Suprapubic skin (tissue), 4 donors: Measurements from ENCODE around the gene CKS1B. TPM values are rescaled to one million over a fixed set of nuclear protein-coding genes. Genes with fewer than 3 reads are reported as not detected.

ENCODE experiments used
- DNase-seq, 2 donors: peaks; one replicate each; pipeline ENCODE4 v3.0.0-alpha.2; 2019; ENCODE audit warnings: low spot score in 2 of 2
- H3K27ac ChIP-seq: fragments of 200-600 bp; sonication (generic); one replicate; pipeline ENCODE4 v1.5.1; 2019
- H3K27me3 ChIP-seq: fragments of 200-600 bp; sonication (generic); one replicate; pipeline ENCODE4 v1.5.1; 2019
- H3K36me3 ChIP-seq: fragments of 200-600 bp; sonication (generic); one replicate; pipeline ENCODE4 v1.5.1; 2019
- H3K4me1 ChIP-seq: fragments of 200-600 bp; sonication (generic); one replicate; pipeline ENCODE4 v1.5.1; 2019
- H3K4me3 ChIP-seq: fragments of 200-600 bp; sonication (generic); one replicate; pipeline ENCODE4 v1.5.1; 2019; ENCODE audit warnings: mild to moderate bottlenecking
- H3K9me3 ChIP-seq: fragments of 200-600 bp; sonication (generic); one replicate; pipeline ENCODE4 v1.5.1; 2019
- EP300 ChIP-seq: sonication (generic); formaldehyde crosslinking; IDR thresholded peaks from one replicate; pipeline ENCODE4 v1.6.1; 2017; ENCODE audit warnings: antibody characterized with exemption
- POLR2A ChIP-seq, 2 donors: fragments of 450-650 bp; IDR thresholded peaks; one replicate each; pipeline ENCODE4 v1.6.1; 2017; ENCODE audit warnings: antibody characterized with exemption in 2 of 2, mild to moderate bottlenecking in 2 of 2, moderate library complexity in 2 of 2
- POLR2AphosphoS5 ChIP-seq, 3 donors: sonication (generic); formaldehyde crosslinking; IDR thresholded peaks; one replicate each; pipeline ENCODE4 v1.6.1; 2017; ENCODE audit warnings: antibody characterized with exemption in 3 of 3
- WGBS: methylation state at CpG from one replicate; pipeline ENCODE4 v1.1.5; 2018; 5-methylcytosine and 5-hydroxymethylcytosine counted together
- total RNA-seq, 4 donors: library from RNA; depleted of rRNA; stranded (reverse); fragments of >200 nt; gene quantifications; one replicate each; pipeline ENCODE4 v1.1.0, GENCODE V29; 2016
- TF ChIP-seq, protein P1 (sequence below), 2 donors: fragments of 200-600 bp in 1 of 2; fragments of 450-650 bp in 1 of 2; sonication (generic) in 1 of 2; IDR thresholded peaks; one replicate each; pipeline ENCODE4 v1.5.1; 2016 to 2019; ENCODE audit warnings: antibody characterized with exemption in 2 of 2, mild to moderate bottlenecking in 1 of 2, moderate library complexity in 1 of 2

CKS1B gene
- total RNA-seq, 4 donors from 2014 or later: 37.8 to 55.4 (median 49.7) TPM

DNA sequence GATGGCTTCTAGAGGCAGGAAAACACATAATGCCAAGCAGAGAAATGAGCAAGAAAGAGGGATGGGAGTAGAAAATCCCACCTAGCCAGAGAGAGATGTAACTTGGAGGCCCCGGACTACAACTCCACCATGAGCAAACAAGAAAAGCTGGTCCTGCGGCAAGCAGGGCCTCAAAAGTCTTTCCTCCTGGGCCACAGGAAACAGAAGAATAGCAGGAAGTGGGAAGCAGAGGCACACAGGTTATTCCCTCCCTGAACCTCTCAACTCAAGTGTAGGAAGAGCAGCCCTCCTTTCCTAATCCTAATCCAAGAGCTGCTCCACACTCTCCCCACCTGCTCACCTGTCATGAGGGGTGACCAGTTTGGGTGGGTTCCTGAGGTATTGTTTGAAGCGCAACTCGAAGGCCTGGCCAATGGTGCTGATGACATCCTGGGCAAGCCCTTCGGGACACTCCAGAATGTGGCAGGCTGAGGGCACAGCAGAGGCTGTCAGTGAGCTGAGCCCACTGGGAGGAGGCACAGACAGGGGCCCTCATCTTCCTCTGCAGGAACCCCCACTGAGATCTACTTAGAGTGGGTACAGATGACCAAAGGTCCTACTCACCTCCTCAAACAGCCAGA lies 7.0 kb upstream of the CKS1B start:
- H3K4me3 ChIP-seq: no peak overlapping the region
- H3K4me1 ChIP-seq: peaks cover 60% of the 10 kb centered on the region

DNA sequence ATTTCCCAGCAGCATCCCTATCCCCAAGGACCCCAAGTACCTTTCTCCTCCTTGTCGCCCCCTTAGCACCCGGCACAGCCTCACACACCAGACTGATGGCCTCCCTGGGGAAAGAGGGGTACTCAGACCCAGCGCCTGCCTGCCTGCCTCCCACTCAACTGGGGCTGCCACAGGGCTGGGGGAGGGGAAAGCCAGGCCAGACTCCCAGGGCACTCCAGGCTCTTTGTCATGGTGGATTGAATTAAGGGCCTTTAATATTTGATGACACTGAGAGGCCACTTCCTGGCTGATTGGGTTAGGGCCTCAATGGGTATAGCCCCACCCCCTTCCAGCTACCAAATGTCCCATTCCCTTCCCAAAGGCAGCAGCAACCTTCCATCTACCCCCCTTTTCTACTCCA lies 5.8 kb upstream of the CKS1B start:
- Histone ChIP-seq H3K36me3 (peaks cover 51% of the 10 kb centered on the region), H3K4me1 (peaks cover 59% of the 10 kb centered on the region), H3K27ac (peak overlapping the region; percentile 16), H3K9me3 (no peaks in the 10 kb centered on the region), H3K27me3 (no peaks in the 10 kb centered on the region), H3K4me3 (peak overlapping the region; percentile 46)
- no peak for TF ChIP-seq POLR2A (IDR thresholded peaks at IDR 0.05)
- no peak for TF ChIP-seq POLR2AphosphoS5 (IDR thresholded peaks at IDR 0.05)
- TF ChIP-seq, protein P1, sequence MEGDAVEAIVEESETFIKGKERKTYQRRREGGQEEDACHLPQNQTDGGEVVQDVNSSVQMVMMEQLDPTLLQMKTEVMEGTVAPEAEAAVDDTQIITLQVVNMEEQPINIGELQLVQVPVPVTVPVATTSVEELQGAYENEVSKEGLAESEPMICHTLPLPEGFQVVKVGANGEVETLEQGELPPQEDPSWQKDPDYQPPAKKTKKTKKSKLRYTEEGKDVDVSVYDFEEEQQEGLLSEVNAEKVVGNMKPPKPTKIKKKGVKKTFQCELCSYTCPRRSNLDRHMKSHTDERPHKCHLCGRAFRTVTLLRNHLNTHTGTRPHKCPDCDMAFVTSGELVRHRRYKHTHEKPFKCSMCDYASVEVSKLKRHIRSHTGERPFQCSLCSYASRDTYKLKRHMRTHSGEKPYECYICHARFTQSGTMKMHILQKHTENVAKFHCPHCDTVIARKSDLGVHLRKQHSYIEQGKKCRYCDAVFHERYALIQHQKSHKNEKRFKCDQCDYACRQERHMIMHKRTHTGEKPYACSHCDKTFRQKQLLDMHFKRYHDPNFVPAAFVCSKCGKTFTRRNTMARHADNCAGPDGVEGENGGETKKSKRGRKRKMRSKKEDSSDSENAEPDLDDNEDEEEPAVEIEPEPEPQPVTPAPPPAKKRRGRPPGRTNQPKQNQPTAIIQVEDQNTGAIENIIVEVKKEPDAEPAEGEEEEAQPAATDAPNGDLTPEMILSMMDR (IDR thresholded peaks at IDR 0.05): no peak
- no peak for TF ChIP-seq EP300
- no peak for DNase-seq
- 87% methylated on average over 3 of the region's 3 CpGs for WGBS

More for the DNA sequence above, 7.0 kb upstream of the CKS1B start:
- no peak for TF ChIP-seq POLR2AphosphoS5 (IDR thresholded peaks at IDR 0.05)
- TF ChIP-seq POLR2A (IDR thresholded peaks at IDR 0.05): no peak
- TF ChIP-seq, protein P1 (IDR thresholded peaks at IDR 0.05): no peak
- DNase-seq: no peak
- H3K9me3 ChIP-seq: no peaks in the 10 kb centered on the region
- H3K27me3 ChIP-seq: no peaks in the 10 kb centered on the region
- WGBS: 74% methylated on average over 5 of the region's 5 CpGs
- H3K27ac ChIP-seq: peak overlapping the region; percentile 3
- peaks cover 62% of the 10 kb centered on the region for H3K36me3 ChIP-seq

DNA sequence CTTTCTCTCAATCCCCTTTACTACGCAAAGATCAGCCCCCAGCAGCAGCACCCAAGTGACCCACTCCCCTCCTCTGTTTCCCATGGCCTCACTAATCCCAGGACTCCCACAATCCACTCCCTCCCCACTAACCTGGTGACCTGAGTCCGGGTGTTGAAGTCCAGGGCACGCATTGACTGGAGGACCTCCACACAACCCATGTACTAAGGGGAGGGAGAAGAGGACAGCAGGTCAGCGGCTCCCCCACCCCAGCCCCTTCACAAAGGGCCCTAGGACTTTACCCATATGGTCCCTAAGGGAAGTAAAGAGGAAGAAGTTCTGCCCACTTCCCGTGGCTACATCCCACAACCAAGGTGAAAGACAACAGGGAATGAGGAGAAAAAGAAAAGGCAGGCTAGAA lies 5.2 kb upstream of the CKS1B start:
- peak overlapping the region; percentile 16 for H3K27ac ChIP-seq
- no peak for DNase-seq
- no peaks in the 10 kb centered on the region for H3K9me3 ChIP-seq
- H3K36me3 ChIP-seq: peaks cover 46% of the 10 kb centered on the region
- TF ChIP-seq EP300: no peak
- no peak for TF ChIP-seq POLR2A (IDR thresholded peaks at IDR 0.05)
- TF ChIP-seq, protein P1 (IDR thresholded peaks at IDR 0.05): no peak
- TF ChIP-seq POLR2AphosphoS5 (IDR thresholded peaks at IDR 0.05): no peak
- WGBS: 56% methylated on average over 5 of the region's 5 CpGs
- H3K4me1 ChIP-seq: peaks cover 59% of the 10 kb centered on the region
- H3K27me3 ChIP-seq: no peaks in the 10 kb centered on the region
- peak overlapping the region; percentile 46 for H3K4me3 ChIP-seq

DNA sequence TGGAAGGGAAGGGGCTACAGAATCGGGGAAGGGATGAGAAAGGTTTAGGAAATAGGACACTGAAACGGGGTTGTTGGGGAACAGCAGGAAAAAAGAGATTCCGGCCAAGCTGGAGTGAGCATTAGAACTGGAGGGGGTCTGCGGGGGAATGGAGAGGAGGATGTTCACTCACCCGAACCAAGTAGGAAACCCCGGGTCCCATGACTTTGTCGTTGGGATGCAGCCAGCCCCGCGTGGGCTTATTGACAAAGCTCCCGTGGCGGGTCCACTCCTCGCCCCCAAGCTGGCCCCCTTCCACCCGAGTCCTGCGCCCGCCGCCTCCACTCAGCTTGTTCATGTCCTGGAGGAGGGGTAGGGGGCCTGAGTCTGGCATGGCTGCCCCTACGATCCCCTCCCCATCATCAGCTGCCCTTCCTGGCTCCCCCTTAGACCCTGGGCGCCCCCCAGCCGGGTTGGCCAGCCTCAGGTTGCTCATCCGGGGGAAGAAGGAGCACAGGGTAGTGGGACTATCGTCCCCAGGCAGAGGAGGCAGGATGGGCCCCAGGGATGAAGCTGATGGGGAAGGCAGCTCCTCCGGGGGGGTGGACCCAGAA lies 4.5 kb upstream of the CKS1B start:
- Histone ChIP-seq H3K9me3 (no peaks in the 10 kb centered on the region), H3K27ac (peak overlapping the region; percentile 97), H3K4me1 (peaks cover 59% of the 10 kb centered on the region), H3K36me3 (peaks cover 39% of the 10 kb centered on the region), H3K4me3 (peak overlapping the region; percentile 46), H3K27me3 (no peaks in the 10 kb centered on the region)
- TF ChIP-seq POLR2A (IDR thresholded peaks at IDR 0.05) (no peak), POLR2AphosphoS5 (IDR thresholded peaks at IDR 0.05) (no peak), EP300 (no peak)
- TF ChIP-seq, protein P1 (IDR thresholded peaks at IDR 0.05): no peak
- peak in 1 of 2 donors; percentile 84 for DNase-seq
- WGBS: 43% methylated on average over 18 of the region's 22 CpGs

DNA sequence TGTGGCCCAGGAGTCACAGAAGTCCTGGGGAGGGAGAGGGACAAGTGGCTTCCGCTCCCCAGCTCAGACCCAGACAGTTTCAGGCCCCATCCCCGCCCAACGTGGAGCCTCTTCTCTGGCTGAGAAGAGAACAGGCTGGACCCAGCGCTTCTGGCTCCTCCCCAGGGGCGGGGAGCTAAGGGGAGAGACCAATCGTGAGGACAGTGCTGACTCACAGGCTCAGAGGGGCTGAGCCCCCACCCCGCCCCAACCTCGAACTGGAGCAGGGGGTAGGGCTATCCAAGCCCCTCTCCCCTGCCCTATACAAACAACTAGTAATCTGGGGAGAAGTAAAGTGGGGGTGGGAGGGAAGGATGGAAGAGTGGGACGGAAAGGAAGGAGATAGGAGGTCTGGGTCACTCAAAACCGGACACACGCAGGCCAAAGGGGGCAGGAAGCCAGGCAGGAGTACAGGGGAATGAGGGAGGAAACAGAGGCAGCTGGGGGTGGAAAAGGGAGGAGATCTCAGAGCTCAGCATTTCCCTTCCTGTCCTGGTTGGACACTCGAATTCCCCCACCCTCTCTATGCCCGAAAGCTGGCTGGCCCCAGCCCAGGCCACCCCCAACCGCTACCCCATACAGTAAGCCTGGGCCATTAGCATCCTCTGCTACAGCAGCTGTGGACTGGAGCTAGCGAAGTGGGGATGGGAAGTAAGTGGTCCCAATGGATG lies 3.7 kb upstream of the CKS1B start, which contains the start of gene SHC1:
TSS of gene SHC1 (minus strand) at position 117 of the 710 bp plus-strand sequence. CDS start 221 bp downstream, outside the sequence.
- H3K27ac ChIP-seq: peak within 1 kb of the TSS; percentile 97
- H3K9me3 ChIP-seq: no peaks in the 10 kb centered on the region
- peaks cover 30% of the 10 kb centered on the region for H3K36me3 ChIP-seq
- no peaks in the 10 kb centered on the region for H3K27me3 ChIP-seq
- peak within 1 kb of the TSS; percentile 46 for H3K4me3 ChIP-seq
- WGBS: 13% methylated on average over 12 of the region's 15 CpGs
- TF ChIP-seq POLR2A (IDR thresholded peaks at IDR 0.05) (peak in 1 of 2 donors; percentile 77), EP300 (no peak)
- peaks cover 67% of the 10 kb centered on the region for H3K4me1 ChIP-seq
- peak; percentile 97 for DNase-seq
